ENCODE data around the gene C6orf132.

Gene C6orf132

GRCh38 chr6:42136508-42137193, 5.8 kb downstream of the C6orf132 start:
- H3K4me3 ChIP-seq (ENCODE audit: control insufficient read depth, low read depth, low read length) = no peak overlapping the region
- no peak for DNase-seq (ENCODE audit: low read depth)
- peak; percentile 41 for TF ChIP-seq CTCF (IDR thresholded peaks at IDR 0.05; ENCODE audit: control insufficient read depth, insufficient read depth, low read depth, low read length, missing control alignments)

GRCh38 chr6:42135722-42136121, 6.7 kb downstream of the C6orf132 start:
- DNase-seq (ENCODE audit: low read depth) = no peak
- H3K4me3 ChIP-seq (ENCODE audit: control insufficient read depth, low read depth, low read length) = no peak overlapping the region
- TF ChIP-seq CTCF (IDR thresholded peaks at IDR 0.05; ENCODE audit: control insufficient read depth, insufficient read depth, low read depth, low read length, missing control alignments) = no peak

GRCh38 chr6:42135161-42135560, 7.3 kb downstream of the C6orf132 start:
- no peak for TF ChIP-seq CTCF (IDR thresholded peaks at IDR 0.05; ENCODE audit: control insufficient read depth, insufficient read depth, low read depth, low read length, missing control alignments)
- DNase-seq (ENCODE audit: low read depth) = no peak
- no peak overlapping the region for H3K4me3 ChIP-seq (ENCODE audit: control insufficient read depth, low read depth, low read length)

GRCh38 chr6:42133926-42134325, 8.5 kb downstream of the C6orf132 start:
- no peak overlapping the region for H3K4me3 ChIP-seq (ENCODE audit: control insufficient read depth, low read depth, low read length)
- DNase-seq (ENCODE audit: low read depth) = no peak
- TF ChIP-seq CTCF (IDR thresholded peaks at IDR 0.05; ENCODE audit: control insufficient read depth, insufficient read depth, low read depth, low read length, missing control alignments) = no peak

- no peak overlapping the region for H3K4me3 ChIP-seq (ENCODE audit: control insufficient read depth, low read depth, low read length)
- no peak for TF ChIP-seq CTCF (IDR thresholded peaks at IDR 0.05; ENCODE audit: control insufficient read depth, insufficient read depth, low read depth, low read length, missing control alignments)
- no peak for DNase-seq (ENCODE audit: low read depth)
Observed at GRCh38 chr6:42131531-42131930, 10.9 kb downstream of the C6orf132 start.

- TF ChIP-seq CTCF (IDR thresholded peaks at IDR 0.05; ENCODE audit: control insufficient read depth, insufficient read depth, low read depth, low read length, missing control alignments) = no peak
- DNase-seq (ENCODE audit: low read depth) = no peak
- no peak overlapping the region for H3K4me3 ChIP-seq (ENCODE audit: control insufficient read depth, low read depth, low read length)
Observed at GRCh38 chr6:42129360-42129676, 13.1 kb downstream of the C6orf132 start.
